Natural killer cell (primary cell): ENCODE measurements around the gene ARID5A. TPM values are rescaled to one million over a fixed set of nuclear protein-coding genes. Genes with fewer than 3 reads are reported as not detected.

ENCODE experiments used
- ATAC-seq, 3 donors: fragments of 150-1000 bp in 2 of 3; fragments of 200-7000 bp in 1 of 3; cut with Tn5 transposase; 1 replicate in 1 of 3; 2 replicates in 2 of 3; pipeline ENCODE4 v1.10.0; 2021; ENCODE audit warnings: mild to moderate bottlenecking in 2 of 3, moderate library complexity in 2 of 3
- DNase-seq, 2 donors: peaks; one replicate each; pipeline versions ENCODE4 v3.0.0 to v3.0.0-alpha.2; 2013 to 2021; ENCODE audit warnings: mixed read lengths in 1 of 2
- H3K27ac ChIP-seq: one replicate; pipeline ENCODE4 v1.5.1; 2013; ENCODE audit warnings: mild to moderate bottlenecking, low read length
- H3K27me3 ChIP-seq: one replicate; pipeline ENCODE4 v1.6.1; 2013; ENCODE audit warnings: low read length; ENCODE audit not compliant: control insufficient read depth, insufficient read depth
- H3K36me3 ChIP-seq: one replicate; pipeline ENCODE4 v1.6.1; 2013; ENCODE audit warnings: low read length; ENCODE audit not compliant: control insufficient read depth, insufficient read depth
- H3K4me1 ChIP-seq: one replicate; pipeline ENCODE4 v1.6.1; 2013; ENCODE audit warnings: low read length; ENCODE audit not compliant: control insufficient read depth, insufficient read depth
- H3K4me3 ChIP-seq: one replicate; pipeline ENCODE4 v1.5.1; 2013; ENCODE audit warnings: low read length
- H3K9me3 ChIP-seq: one replicate; pipeline ENCODE4 v1.6.1; 2013; ENCODE audit warnings: low read length; ENCODE audit not compliant: control insufficient read depth, insufficient read depth
- H3K27ac Mint-ChIP-seq, 2 donors: one replicate each; pipeline ENCODE4 v1.8.0; 2022; ENCODE audit warnings: mild to moderate bottlenecking in 2 of 2, mixed read lengths in 2 of 2, moderate library complexity in 1 of 2
- H3K27me3 Mint-ChIP-seq, 2 donors: one replicate each; pipeline ENCODE4 v1.8.0; 2022; ENCODE audit warnings: low read depth in 2 of 2, mixed read lengths in 2 of 2
- H3K36me3 Mint-ChIP-seq: one replicate; pipeline ENCODE4 v1.8.0; 2022; ENCODE audit warnings: mixed read lengths
- H3K4me1 Mint-ChIP-seq, 2 donors: one replicate each; pipeline ENCODE4 v1.8.0; 2022; ENCODE audit warnings: mixed read lengths in 2 of 2
- H3K4me3 Mint-ChIP-seq: one replicate; pipeline ENCODE4 v1.8.0; 2022; ENCODE audit warnings: mild to moderate bottlenecking, moderate library complexity, mixed read lengths
- H3K9me3 Mint-ChIP-seq, 2 donors: one replicate each; pipeline ENCODE4 v1.8.0; 2022; ENCODE audit warnings: mixed read lengths in 2 of 2
- WGBS: methylation state at CpG from one replicate; pipeline ENCODE4 v1.1.7; 2013; ENCODE audit warnings: missing lambda C conversion rate; ENCODE audit not compliant: insufficient coverage; 5-methylcytosine and 5-hydroxymethylcytosine counted together
- intact Hi-C: fragments of 100-400 bp; cut with micrococcal nuclease; formaldehyde crosslinking; loops from one replicate; pipeline ENCODE4 v1.14.2; 2022
- total RNA-seq, 4 donors: library from RNA; stranded (reverse); fragments of 120-200 nt in 1 of 4; gene quantifications; one replicate each; pipeline versions ENCODE4 v1.2.3 to v1.2.4, GENCODE V29; 2013 to 2022
- TF ChIP-seq, protein P1 (sequence below): fragments of 200-600 bp; IDR thresholded peaks from one replicate; pipeline ENCODE4 v1.8.0; 2022; ENCODE audit warnings: antibody characterized with exemption

ARID5A gene
- total RNA-seq, 3 donors from 2014 or later (not counting 1 experiment from before 2014, with no cell fraction given), result 90.9 to 117 (median 114) TPM

GRCh38 chr2:96591054-96591453, 54.5 kb downstream of the ARID5A start:
- no peak for DNase-seq
- H3K27me3 ChIP-seq, result no peaks in the 10 kb centered on the region
- no CpG with 5 or more reads among the region's 2 CpGs for WGBS
- ATAC-seq, result no peak
- H3K4me1 Mint-ChIP-seq, result peaks cover 58 to 71% of the 10 kb centered on the region in 2 donors
- TF ChIP-seq, protein P1, sequence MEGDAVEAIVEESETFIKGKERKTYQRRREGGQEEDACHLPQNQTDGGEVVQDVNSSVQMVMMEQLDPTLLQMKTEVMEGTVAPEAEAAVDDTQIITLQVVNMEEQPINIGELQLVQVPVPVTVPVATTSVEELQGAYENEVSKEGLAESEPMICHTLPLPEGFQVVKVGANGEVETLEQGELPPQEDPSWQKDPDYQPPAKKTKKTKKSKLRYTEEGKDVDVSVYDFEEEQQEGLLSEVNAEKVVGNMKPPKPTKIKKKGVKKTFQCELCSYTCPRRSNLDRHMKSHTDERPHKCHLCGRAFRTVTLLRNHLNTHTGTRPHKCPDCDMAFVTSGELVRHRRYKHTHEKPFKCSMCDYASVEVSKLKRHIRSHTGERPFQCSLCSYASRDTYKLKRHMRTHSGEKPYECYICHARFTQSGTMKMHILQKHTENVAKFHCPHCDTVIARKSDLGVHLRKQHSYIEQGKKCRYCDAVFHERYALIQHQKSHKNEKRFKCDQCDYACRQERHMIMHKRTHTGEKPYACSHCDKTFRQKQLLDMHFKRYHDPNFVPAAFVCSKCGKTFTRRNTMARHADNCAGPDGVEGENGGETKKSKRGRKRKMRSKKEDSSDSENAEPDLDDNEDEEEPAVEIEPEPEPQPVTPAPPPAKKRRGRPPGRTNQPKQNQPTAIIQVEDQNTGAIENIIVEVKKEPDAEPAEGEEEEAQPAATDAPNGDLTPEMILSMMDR, result no peak
- H3K27ac Mint-ChIP-seq, result peak overlapping the region; percentile 87 to 92
- H3K27ac ChIP-seq, result no peak overlapping the region
- no peak overlapping the region for H3K4me3 ChIP-seq
- H3K36me3 Mint-ChIP-seq, result peaks cover 9% of the 10 kb centered on the region
- H3K4me3 Mint-ChIP-seq, result no peak overlapping the region
- H3K9me3 ChIP-seq, result no peaks in the 10 kb centered on the region
- intact Hi-C loops, result no loop called here
- peaks cover 32% of the 10 kb centered on the region for H3K4me1 ChIP-seq
- H3K27me3 Mint-ChIP-seq, result no peaks in the 10 kb centered on the region
- H3K9me3 Mint-ChIP-seq, result no peaks in the 10 kb centered on the region
- peaks cover 24% of the 10 kb centered on the region for H3K36me3 ChIP-seq

GRCh38 chr2:96591494-96591893, 54.9 kb downstream of the ARID5A start:
- Mint-ChIP-seq H3K27me3 (no peaks in the 10 kb centered on the region), H3K4me1 (peaks cover 58 to 71% of the 10 kb centered on the region in 2 donors)
- WGBS, result 93% methylated on average over 3 of the region's 3 CpGs

GRCh38 chr2:96594282-96594681, 57.7 kb downstream of the ARID5A start:
- Histone ChIP-seq H3K27me3 (no peaks in the 10 kb centered on the region), H3K9me3 (no peaks in the 10 kb centered on the region), H3K36me3 (peaks cover 35% of the 10 kb centered on the region), H3K4me1 (peaks cover 32% of the 10 kb centered on the region), H3K4me3 (no peak overlapping the region), H3K27ac (peak overlapping the region; percentile 48)
- DNase-seq, result no peak
- peak; percentile 32 to 47 (median 43) for ATAC-seq
- H3K4me1 Mint-ChIP-seq, result peaks cover 50 to 56% of the 10 kb centered on the region in 2 donors
- WGBS, result 8% methylated on average over 3 of the region's 3 CpGs
- H3K27ac Mint-ChIP-seq, result peak overlapping the region; percentile 87 to 92
- H3K9me3 Mint-ChIP-seq, result no peaks in the 10 kb centered on the region
- no peaks in the 10 kb centered on the region for H3K27me3 Mint-ChIP-seq
- TF ChIP-seq, protein P1, result no peak
- peaks cover 9% of the 10 kb centered on the region for H3K36me3 Mint-ChIP-seq
- intact Hi-C loops, result no loop called here
- H3K4me3 Mint-ChIP-seq, result peak overlapping the region; percentile 82

More at GRCh38 chr2:96591494-96591893, 54.9 kb downstream of the ARID5A start:
- H3K4me1 ChIP-seq, result peaks cover 32% of the 10 kb centered on the region
- Mint-ChIP-seq H3K9me3 (no peaks in the 10 kb centered on the region), H3K4me3 (no peak overlapping the region), H3K36me3 (peaks cover 9% of the 10 kb centered on the region), H3K27ac (peak overlapping the region; percentile 87 to 92)
- TF ChIP-seq, protein P1, result no peak
- no peaks in the 10 kb centered on the region for H3K27me3 ChIP-seq
- H3K27ac ChIP-seq, result no peak overlapping the region
- intact Hi-C loops, result no loop called here
- H3K36me3 ChIP-seq, result peaks cover 24% of the 10 kb centered on the region
- no peak for DNase-seq
- H3K4me3 ChIP-seq, result no peak overlapping the region
- no peak for ATAC-seq
- no peaks in the 10 kb centered on the region for H3K9me3 ChIP-seq

- TF ChIP-seq, protein P1, result no peak
- no peak overlapping the region for H3K4me3 ChIP-seq
- H3K4me1 ChIP-seq, result peaks cover 32% of the 10 kb centered on the region
- Mint-ChIP-seq H3K27ac (peak overlapping the region; percentile 87 to 92), H3K36me3 (peaks cover 9% of the 10 kb centered on the region), H3K4me3 (peak overlapping the region; percentile 82), H3K9me3 (no peaks in the 10 kb centered on the region), H3K4me1 (peaks cover 50 to 52% of the 10 kb centered on the region in 2 donors), H3K27me3 (no peaks in the 10 kb centered on the region)
- peaks cover 33% of the 10 kb centered on the region for H3K36me3 ChIP-seq
- DNase-seq, result peak in 1 of 2 donors; percentile 56
- peak; percentile 85 to 91 (median 86) for ATAC-seq
- H3K9me3 ChIP-seq, result no peaks in the 10 kb centered on the region
- no peaks in the 10 kb centered on the region for H3K27me3 ChIP-seq
- 27% methylated on average over 5 of the region's 5 CpGs for WGBS
- peak overlapping the region; percentile 48 for H3K27ac ChIP-seq
- intact Hi-C loops, result no loop called here
Measured at GRCh38 chr2:96594691-96595152, 58.2 kb downstream of the ARID5A start.
